GM06990 (cell line): ENCODE measurements around the gene SEC16B.

ENCODE experiments used
- DNase-seq: peaks from one replicate; pipeline ENCODE4 v3.0.0-alpha.2; 2011; ENCODE audit not compliant: insufficient read length; ENCODE audit errors: extremely low read depth
- H3K27me3 ChIP-seq: replicated peaks from 2 replicates; pipeline ENCODE4 v1.6.0; 2011; ENCODE audit warnings: low read length; ENCODE audit not compliant: control insufficient read depth, insufficient read depth
- H3K36me3 ChIP-seq: 2 replicates; pipeline ENCODE4 v1.5.1; 2011; ENCODE audit warnings: low read length; ENCODE audit not compliant: control insufficient read depth, insufficient read depth
- H3K4me3 ChIP-seq: replicated peaks from 2 replicates; pipeline ENCODE4 v1.5.1; 2011; ENCODE audit warnings: low read depth, mild to moderate bottlenecking, control low read depth, low read length
- TF ChIP-seq, protein P1 (sequence below): IDR thresholded peaks from 2 replicates; pipeline ENCODE4 v1.5.1; 2011; ENCODE audit warnings: low read length, control low read depth, mild to moderate bottlenecking, inconsistent platforms; ENCODE audit not compliant: insufficient read depth, poor library complexity, severe bottlenecking

Gene SEC16B

DNA sequence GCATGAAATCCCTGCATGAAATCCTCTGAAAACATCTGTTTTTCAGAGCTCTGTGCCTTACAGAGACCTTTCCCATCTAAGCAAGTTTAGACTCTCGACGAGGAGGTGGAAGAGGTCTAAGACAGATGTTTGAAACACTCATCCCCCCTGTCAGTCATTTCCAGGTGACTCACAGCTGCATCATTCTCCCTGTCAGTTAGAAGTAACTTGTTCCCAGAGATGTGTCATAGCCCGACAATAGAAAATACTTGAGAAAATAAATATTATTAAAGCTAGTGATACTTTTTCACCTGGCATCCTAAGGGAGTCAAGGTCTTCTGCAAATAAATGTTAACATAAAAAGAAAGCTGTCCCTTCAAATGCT is 41.6 kb upstream of the SEC16B start:
- TF ChIP-seq, protein P1, sequence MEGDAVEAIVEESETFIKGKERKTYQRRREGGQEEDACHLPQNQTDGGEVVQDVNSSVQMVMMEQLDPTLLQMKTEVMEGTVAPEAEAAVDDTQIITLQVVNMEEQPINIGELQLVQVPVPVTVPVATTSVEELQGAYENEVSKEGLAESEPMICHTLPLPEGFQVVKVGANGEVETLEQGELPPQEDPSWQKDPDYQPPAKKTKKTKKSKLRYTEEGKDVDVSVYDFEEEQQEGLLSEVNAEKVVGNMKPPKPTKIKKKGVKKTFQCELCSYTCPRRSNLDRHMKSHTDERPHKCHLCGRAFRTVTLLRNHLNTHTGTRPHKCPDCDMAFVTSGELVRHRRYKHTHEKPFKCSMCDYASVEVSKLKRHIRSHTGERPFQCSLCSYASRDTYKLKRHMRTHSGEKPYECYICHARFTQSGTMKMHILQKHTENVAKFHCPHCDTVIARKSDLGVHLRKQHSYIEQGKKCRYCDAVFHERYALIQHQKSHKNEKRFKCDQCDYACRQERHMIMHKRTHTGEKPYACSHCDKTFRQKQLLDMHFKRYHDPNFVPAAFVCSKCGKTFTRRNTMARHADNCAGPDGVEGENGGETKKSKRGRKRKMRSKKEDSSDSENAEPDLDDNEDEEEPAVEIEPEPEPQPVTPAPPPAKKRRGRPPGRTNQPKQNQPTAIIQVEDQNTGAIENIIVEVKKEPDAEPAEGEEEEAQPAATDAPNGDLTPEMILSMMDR, result no peak
- H3K4me3 ChIP-seq, result no peak overlapping the region
- no peaks in the 10 kb centered on the region for H3K36me3 ChIP-seq
- no peak for DNase-seq
- H3K27me3 ChIP-seq, result no peaks in the 10 kb centered on the region

DNA sequence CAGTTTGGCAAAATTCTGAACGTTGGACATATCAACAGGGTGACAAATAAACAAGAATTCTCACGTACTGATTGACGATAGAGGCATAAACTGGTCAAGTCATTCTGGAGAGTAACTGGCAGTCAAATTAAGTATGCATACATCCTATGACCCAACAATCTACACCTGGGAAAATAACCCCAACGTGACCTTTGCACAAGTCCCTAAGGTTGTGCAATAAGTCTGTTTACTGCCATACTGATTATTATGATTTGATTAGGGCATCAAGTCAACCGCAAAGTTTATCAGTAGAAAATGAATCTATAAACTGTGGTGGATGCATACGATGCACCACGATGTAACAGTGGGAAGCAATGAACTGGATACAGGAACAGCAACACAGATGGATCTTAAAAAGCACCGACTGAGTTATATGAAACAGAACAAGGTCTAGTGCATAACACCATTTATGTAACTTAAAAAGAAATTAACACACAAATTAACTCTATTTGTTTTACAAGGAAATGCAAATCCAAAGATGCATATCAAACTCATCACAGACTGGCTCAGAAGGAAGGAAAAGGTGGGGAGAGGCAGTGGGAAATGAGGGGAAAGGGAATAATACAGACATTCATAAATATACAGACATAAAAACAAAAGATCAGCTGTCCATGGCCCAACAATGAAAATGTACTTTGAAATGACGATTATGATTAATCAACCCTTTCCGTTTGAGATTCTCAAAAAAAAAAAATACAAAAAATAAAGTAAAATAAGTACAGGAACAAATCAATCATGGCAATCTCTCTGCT is 41.0 kb upstream of the SEC16B start:
- Histone ChIP-seq H3K27me3 (no peaks in the 10 kb centered on the region), H3K4me3 (no peak overlapping the region), H3K36me3 (no peaks in the 10 kb centered on the region)
- DNase-seq, result no peak
- TF ChIP-seq, protein P1, result no peak

DNA sequence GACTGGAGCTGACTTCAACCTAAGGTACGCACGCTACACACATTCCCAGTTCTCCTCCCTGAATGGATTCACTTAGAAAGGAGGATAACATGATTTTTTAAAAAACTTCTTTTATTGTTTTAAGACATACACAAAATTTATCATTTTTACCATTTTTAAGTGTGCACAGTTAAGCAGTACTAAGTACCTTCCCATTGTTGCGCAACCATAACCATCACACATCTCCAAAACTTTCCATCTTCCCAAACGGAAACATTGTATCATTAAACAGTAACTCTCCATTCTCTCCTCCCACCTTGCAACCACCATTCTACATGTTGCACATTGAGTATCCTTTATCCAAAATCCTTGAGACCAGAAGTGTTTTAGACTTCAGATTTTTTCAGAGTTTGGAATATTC is 36.2 kb upstream of the SEC16B start:
- TF ChIP-seq, protein P1, result no peak
- DNase-seq, result no peak
- Histone ChIP-seq H3K4me3 (no peak overlapping the region), H3K36me3 (no peaks in the 10 kb centered on the region), H3K27me3 (no peaks in the 10 kb centered on the region)

DNA sequence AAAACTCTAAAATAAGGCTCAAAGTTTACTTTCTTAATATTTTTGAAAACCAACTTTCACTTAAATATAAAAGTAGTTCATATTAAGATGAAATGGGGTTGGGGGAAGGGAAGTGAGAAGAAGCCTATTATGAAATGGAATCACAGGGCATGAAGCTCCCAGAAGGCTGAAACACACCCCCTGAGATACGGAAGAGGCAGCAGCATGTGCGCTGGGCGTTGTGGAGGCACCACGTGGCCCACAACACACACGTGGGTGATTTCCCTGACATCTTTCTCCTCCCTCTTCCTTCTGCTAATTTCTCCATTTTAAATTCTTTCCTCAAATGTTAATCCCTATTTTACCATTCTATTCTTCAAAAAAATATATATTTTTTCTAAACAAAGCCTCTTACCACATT is 35.6 kb upstream of the SEC16B start:
- H3K4me3 ChIP-seq, result no peak overlapping the region
- DNase-seq, result peak; percentile 15
- H3K27me3 ChIP-seq, result no peaks in the 10 kb centered on the region
- no peaks in the 10 kb centered on the region for H3K36me3 ChIP-seq
- TF ChIP-seq, protein P1, result no peak

DNA sequence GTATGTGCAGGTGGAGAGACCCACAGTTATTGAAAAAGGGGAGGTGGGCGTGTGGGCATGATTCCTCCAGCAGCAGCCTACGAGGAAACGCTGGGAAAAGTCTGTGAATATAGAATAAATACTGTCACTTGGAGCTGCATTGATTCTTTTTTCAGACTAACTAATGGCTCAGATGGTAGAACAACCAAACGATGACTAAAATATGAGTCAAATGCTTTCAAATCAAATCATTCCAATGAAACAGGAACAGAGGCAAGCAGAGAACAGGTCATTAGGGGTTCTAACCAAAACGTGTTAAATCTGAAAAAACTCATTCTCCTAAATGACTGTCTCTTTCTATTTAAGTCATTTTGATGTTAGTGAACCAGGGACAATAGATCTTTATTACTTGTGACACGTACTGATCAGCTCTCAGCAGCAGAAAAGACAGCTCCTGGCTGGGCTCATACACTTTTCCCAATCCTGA is 35.1 kb upstream of the SEC16B start:
- Histone ChIP-seq H3K27me3 (no peaks in the 10 kb centered on the region), H3K4me3 (no peak overlapping the region), H3K36me3 (no peaks in the 10 kb centered on the region)
- TF ChIP-seq, protein P1, result no peak
- peak; percentile 30 for DNase-seq
